DMS79 (cell line): ENCODE results near the gene AQP6.

Experiments used
- DNase-seq: peaks from one replicate; lab custom pipeline; 2025; lab: John Stamatoyannopoulos, UW

AQP6 gene

GRCh38 chr12:49972641-49973360, at the start of gene AQP6:
Gene AQP6, plus strand, starts transcription at chr12:49972947. Its CDS starts 227 bp downstream, at chr12:49973174.
- no peak for DNase-seq

GRCh38 chr12:49923035-49923644, 49.6 kb upstream of the AQP6 start:
- no peak for DNase-seq

GRCh38 chr12:49923880-49924556, 48.7 kb upstream of the AQP6 start:
- no peak for DNase-seq

GRCh38 chr12:49924628-49925246, 48.0 kb upstream of the AQP6 start:
- DNase-seq: no peak

GRCh38 chr12:49925433-49926204, 47.1 kb upstream of the AQP6 start:
- no peak for DNase-seq

GRCh38 chr12:49928471-49928870, 44.3 kb upstream of the AQP6 start:
- no peak for DNase-seq

GRCh38 chr12:49929581-49929980, 43.2 kb upstream of the AQP6 start:
- no peak for DNase-seq

- DNase-seq: no peak
Measured at GRCh38 chr12:49930515-49931288, 42.0 kb upstream of the AQP6 start.

- no peak for DNase-seq
Measured at GRCh38 chr12:49932023-49932422, 40.7 kb upstream of the AQP6 start.

- DNase-seq: no peak
Measured at GRCh38 chr12:49932533-49933130, 40.1 kb upstream of the AQP6 start.

GRCh38 chr12:49933796-49934195, 39.0 kb upstream of the AQP6 start:
- no peak for DNase-seq

- no peak for DNase-seq
Measured at GRCh38 chr12:49934505-49934904, 38.2 kb upstream of the AQP6 start.

- no peak for DNase-seq
Measured at GRCh38 chr12:49936925-49937324, 35.8 kb upstream of the AQP6 start.

- DNase-seq: no peak
Measured at GRCh38 chr12:49937639-49938300, 35.0 kb upstream of the AQP6 start.

- no peak for DNase-seq
Measured at GRCh38 chr12:49939307-49939706, 33.4 kb upstream of the AQP6 start.

- DNase-seq: no peak
Measured at GRCh38 chr12:49939707-49940106, 33.0 kb upstream of the AQP6 start.

GRCh38 chr12:49941556-49942511, 30.9 kb upstream of the AQP6 start:
- DNase-seq: no peak

GRCh38 chr12:49942512-49942893, 30.2 kb upstream of the AQP6 start:
- DNase-seq: no peak
